Hepatocyte (in vitro differentiated cells): ENCODE measurements around the gene DENND1A. TPM values are rescaled to one million over a fixed set of nuclear protein-coding genes. Genes with fewer than 3 reads are reported as not detected.

Source experiments
- DNase-seq: peaks from one replicate; pipeline ENCODE4 v3.0.0-alpha.2; 2016; ENCODE audit warnings: low spot score
- H2AFZ ChIP-seq: fragments of 200-600 bp; sonication (generic); 2 replicates; pipeline ENCODE4 v1.6.0; 2016; ENCODE audit warnings: antibody characterized with exemption, mild to moderate bottlenecking
- H3K27ac ChIP-seq: fragments of 200-600 bp; sonication (generic); 2 replicates; pipeline ENCODE4 v1.5.1; 2016; ENCODE audit warnings: mild to moderate bottlenecking
- H3K27me3 ChIP-seq: fragments of 200-600 bp; sonication (generic); 2 replicates; pipeline ENCODE4 v1.6.1; 2016
- H3K36me3 ChIP-seq: fragments of 200-600 bp; sonication (generic); replicated peaks from 2 replicates; pipeline ENCODE4 v1.5.1; 2016; ENCODE audit warnings: low read depth; ENCODE audit not compliant: insufficient read depth
- H3K4me1 ChIP-seq: fragments of 200-600 bp; sonication (generic); 2 replicates; pipeline ENCODE4 v1.5.1; 2016; ENCODE audit warnings: mild to moderate bottlenecking, moderate library complexity; ENCODE audit not compliant: insufficient read depth
- H3K4me2 ChIP-seq: fragments of 200-600 bp; sonication (generic); 2 replicates; pipeline ENCODE4 v1.6.0; 2016
- H3K4me3 ChIP-seq: fragments of 200-600 bp; sonication (generic); 2 replicates; pipeline ENCODE4 v1.5.1; 2016; ENCODE audit warnings: mild to moderate bottlenecking
- H3K79me2 ChIP-seq: fragments of 200-600 bp; sonication (generic); 2 replicates; pipeline ENCODE4 v1.6.0; 2017; ENCODE audit warnings: mild to moderate bottlenecking
- H3K9me2 ChIP-seq: fragments of 200-600 bp; sonication (generic); replicated peaks from 2 replicates; pipeline ENCODE4 v1.6.0; 2017; ENCODE audit warnings: mild to moderate bottlenecking; ENCODE audit not compliant: insufficient read depth
- H3K9me3 ChIP-seq: fragments of 200-600 bp; sonication (generic); 2 replicates; pipeline ENCODE4 v1.5.1; 2016; ENCODE audit warnings: low read depth, mild to moderate bottlenecking
- H4K20me1 ChIP-seq: fragments of 200-600 bp; sonication (generic); 2 replicates; pipeline ENCODE4 v1.6.0; 2016; ENCODE audit warnings: mild to moderate bottlenecking; ENCODE audit not compliant: insufficient read depth, poor library complexity, severe bottlenecking
- CTCF ChIP-seq: fragments of 200-600 bp; sonication (generic); IDR thresholded peaks from 2 replicates; pipeline ENCODE4 v1.5.1; 2016; ENCODE audit warnings: antibody characterized with exemption, mild to moderate bottlenecking; ENCODE audit not compliant: poor library complexity
- EZH2 ChIP-seq: fragments of 200-600 bp; sonication (generic); IDR thresholded peaks from 2 replicates; pipeline ENCODE4 v1.6.1; 2016; ENCODE audit warnings: antibody characterized with exemption, mild to moderate bottlenecking, borderline replicate concordance
- EZH2phosphoT487 ChIP-seq: fragments of 200-600 bp; sonication (generic); IDR thresholded peaks from one replicate; pipeline ENCODE4 v1.6.1; 2018; ENCODE audit warnings: antibody characterized with exemption, mild to moderate bottlenecking, low read depth, moderate library complexity; ENCODE audit not compliant: unreplicated experiment, severe bottlenecking
- WGBS: methylation state at CpG from one replicate; pipeline ENCODE4 v1.1.6; 2016; ENCODE audit warnings: low lambda C conversion rate; ENCODE audit errors: missing lambda C conversion rate; 5-methylcytosine and 5-hydroxymethylcytosine counted together
- polyA plus RNA-seq: library from polyadenylated mRNA; unstranded; fragments of >200 nt; fragmentation: Nextera tagmentation; extraction: Ambion mirVana; gene quantifications from 2 replicates; pipeline ENCODE4 v1.2.1, GENCODE V29; 2016
- total RNA-seq: library from RNA; depleted of rRNA; stranded (reverse); fragments of >200 nt; gene quantifications from 2 replicates; pipeline ENCODE4 v1.2.3, GENCODE V29; 2014

The DENND1A gene
- total and polyA plus RNA-seq, 2 experiments from 2014 or later = 24.0 to 28.9 TPM

GRCh38 chr9:123718188-123718587 lies 211.7 kb downstream of the DENND1A start:
- no peak overlapping the region for H3K4me2 ChIP-seq
- no peak overlapping the region for H3K4me3 ChIP-seq
- no peaks in the 10 kb centered on the region for H3K36me3 ChIP-seq
- no peak for TF ChIP-seq CTCF
- TF ChIP-seq EZH2phosphoT487 = no peak
- TF ChIP-seq EZH2 = no peak
- no peaks in the 10 kb centered on the region for H3K4me1 ChIP-seq
- no peaks in the 10 kb centered on the region for H4K20me1 ChIP-seq
- H3K27ac ChIP-seq = no peak overlapping the region
- H3K79me2 ChIP-seq = peaks cover 5% of the 10 kb centered on the region
- DNase-seq = no peak
- H3K9me2 ChIP-seq = no peaks in the 10 kb centered on the region
- H3K9me3 ChIP-seq = peaks cover 11% of the 10 kb centered on the region
- no peak overlapping the region for H2AFZ ChIP-seq
- WGBS = 92% methylated on average over 1 of the region's 1 CpG
- no peaks in the 10 kb centered on the region for H3K27me3 ChIP-seq

- Histone ChIP-seq H3K4me3 (no peak overlapping the region), H4K20me1 (no peaks in the 10 kb centered on the region), H3K4me1 (no peaks in the 10 kb centered on the region), H3K36me3 (no peaks in the 10 kb centered on the region), H2AFZ (no peak overlapping the region), H3K4me2 (no peak overlapping the region), H3K27ac (no peak overlapping the region), H3K79me2 (peaks cover 5% of the 10 kb centered on the region), H3K9me2 (no peaks in the 10 kb centered on the region), H3K27me3 (no peaks in the 10 kb centered on the region), H3K9me3 (peaks cover 9% of the 10 kb centered on the region)
- no peak for TF ChIP-seq CTCF
- DNase-seq = no peak
These were observed 212.2 kb downstream of the DENND1A start for GRCh38 chr9:123717581-123718175.

- DNase-seq = no peak
- no peak overlapping the region for H2AFZ ChIP-seq
- H3K27me3 ChIP-seq = no peaks in the 10 kb centered on the region
- H3K4me2 ChIP-seq = no peak overlapping the region
- no peaks in the 10 kb centered on the region for H3K36me3 ChIP-seq
- no peaks in the 10 kb centered on the region for H3K9me3 ChIP-seq
- no peaks in the 10 kb centered on the region for H4K20me1 ChIP-seq
- no peak overlapping the region for H3K27ac ChIP-seq
- H3K4me1 ChIP-seq = no peaks in the 10 kb centered on the region
- H3K9me2 ChIP-seq = no peaks in the 10 kb centered on the region
- H3K79me2 ChIP-seq = peaks cover 5% of the 10 kb centered on the region
- TF ChIP-seq EZH2 (no peak), CTCF (no peak), EZH2phosphoT487 (no peak)
- H3K4me3 ChIP-seq = no peak overlapping the region
- 81% methylated on average over 8 of the region's 8 CpGs for WGBS
These were observed 213.5 kb downstream of the DENND1A start for GRCh38 chr9:123716339-123716945.
